OCI-LY3 (cell line): ENCODE data around the gene RPRD1A.
"Not testable (repeated sequence)": the region's sequence is repeated elsewhere in the genome, so short reads cannot be mapped to it uniquely, and the experiment has no call there.

Source experiments
- H2AFZ ChIP-seq: fragments of 200-600, 300-600 bp; shearing (Covaris generic); 2 replicates; pipeline ENCODE4 v1.6.0; 2014; ENCODE audit warnings: antibody characterized with exemption, low read depth, low read length
- H3K27ac ChIP-seq: fragments of 200-600, 300-600 bp; sonication (generic); 2 replicates; pipeline ENCODE4 v1.5.1; 2014; ENCODE audit warnings: mild to moderate bottlenecking, low read length, moderate library complexity, mixed read lengths
- H3K27me3 ChIP-seq: fragments of 200-600, 300-600 bp; sonication (generic); 2 replicates; pipeline ENCODE4 v1.6.1; 2014; ENCODE audit warnings: low read depth, low read length, mixed read lengths
- H3K36me3 ChIP-seq: fragments of 200-600, 300-600 bp; sonication (generic); replicated peaks from 2 replicates; pipeline ENCODE3; 2014; ENCODE audit warnings: low read depth, low read length, mixed read lengths
- H3K4me1 ChIP-seq: fragments of 300-600, 200-600 bp; sonication (generic); 2 replicates; pipeline ENCODE4 v1.6.1; 2014; ENCODE audit warnings: low read length, mixed read lengths
- H3K4me2 ChIP-seq: fragments of 200-600, 300-600 bp; sonication (generic); 2 replicates; pipeline ENCODE4 v1.6.1; 2014; ENCODE audit warnings: low read length, mixed read lengths
- H3K4me3 ChIP-seq: fragments of 300-600, 200-600 bp; sonication (generic); 2 replicates; pipeline ENCODE4 v1.5.1; 2014; ENCODE audit warnings: antibody characterized with exemption, mild to moderate bottlenecking, low read length, moderate library complexity
- H3K79me2 ChIP-seq: fragments of 300-600, 200-600 bp; shearing (Covaris generic); 2 replicates; pipeline ENCODE4 v1.6.1; 2014; ENCODE audit warnings: mild to moderate bottlenecking, low read length, mixed read lengths
- H3K9ac ChIP-seq: fragments of 300-600, 200-600 bp; shearing (Covaris generic); 2 replicates; pipeline ENCODE4 v1.6.0; 2014; ENCODE audit warnings: mild to moderate bottlenecking, low read length, moderate library complexity
- H3K9me3 ChIP-seq: fragments of 200-600, 300-600 bp; shearing (Covaris generic); 2 replicates; pipeline ENCODE4 v1.6.1; 2014; ENCODE audit warnings: low read length, mixed read lengths; ENCODE audit not compliant: insufficient read depth
- H4K20me1 ChIP-seq: fragments of 200-600, 300-600 bp; sonication (generic); 2 replicates; pipeline ENCODE4 v1.6.1; 2016; ENCODE audit warnings: low read length, mixed read lengths; ENCODE audit not compliant: insufficient read depth
- EZH2phosphoT487 ChIP-seq: fragments of 200-600 bp; shearing (Covaris generic); IDR thresholded peaks from 2 replicates; pipeline ENCODE4 v1.6.1; 2018; ENCODE audit warnings: antibody characterized with exemption, mixed run types, low read depth
- TF ChIP-seq, protein P1 (sequence below): fragments of 200-600, 300-600 bp; sonication (generic); IDR thresholded peaks from 2 replicates; pipeline ENCODE4 v1.5.1; 2014; ENCODE audit warnings: antibody characterized with exemption, low read length, low read depth

Gene RPRD1A

GRCh38 chr18:36031903-36032302, 35.5 kb downstream of the RPRD1A start:
- H3K27me3 ChIP-seq, result no peaks in the 10 kb centered on the region
- no peak for TF ChIP-seq EZH2phosphoT487
- TF ChIP-seq, protein P1, sequence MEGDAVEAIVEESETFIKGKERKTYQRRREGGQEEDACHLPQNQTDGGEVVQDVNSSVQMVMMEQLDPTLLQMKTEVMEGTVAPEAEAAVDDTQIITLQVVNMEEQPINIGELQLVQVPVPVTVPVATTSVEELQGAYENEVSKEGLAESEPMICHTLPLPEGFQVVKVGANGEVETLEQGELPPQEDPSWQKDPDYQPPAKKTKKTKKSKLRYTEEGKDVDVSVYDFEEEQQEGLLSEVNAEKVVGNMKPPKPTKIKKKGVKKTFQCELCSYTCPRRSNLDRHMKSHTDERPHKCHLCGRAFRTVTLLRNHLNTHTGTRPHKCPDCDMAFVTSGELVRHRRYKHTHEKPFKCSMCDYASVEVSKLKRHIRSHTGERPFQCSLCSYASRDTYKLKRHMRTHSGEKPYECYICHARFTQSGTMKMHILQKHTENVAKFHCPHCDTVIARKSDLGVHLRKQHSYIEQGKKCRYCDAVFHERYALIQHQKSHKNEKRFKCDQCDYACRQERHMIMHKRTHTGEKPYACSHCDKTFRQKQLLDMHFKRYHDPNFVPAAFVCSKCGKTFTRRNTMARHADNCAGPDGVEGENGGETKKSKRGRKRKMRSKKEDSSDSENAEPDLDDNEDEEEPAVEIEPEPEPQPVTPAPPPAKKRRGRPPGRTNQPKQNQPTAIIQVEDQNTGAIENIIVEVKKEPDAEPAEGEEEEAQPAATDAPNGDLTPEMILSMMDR, result no peak
- peaks cover 46% of the 10 kb centered on the region for H4K20me1 ChIP-seq
- no peaks in the 10 kb centered on the region for H3K9me3 ChIP-seq
- peaks cover 32% of the 10 kb centered on the region for H3K4me1 ChIP-seq
- peaks cover 4% of the 10 kb centered on the region for H3K36me3 ChIP-seq
- H3K4me2 ChIP-seq, result peak overlapping the region; percentile 42
- no peak overlapping the region for H2AFZ ChIP-seq
- H3K79me2 ChIP-seq, result peaks cover 26% of the 10 kb centered on the region
- no peak overlapping the region for H3K9ac ChIP-seq
- no peak overlapping the region for H3K4me3 ChIP-seq
- no peak overlapping the region for H3K27ac ChIP-seq

DNA sequence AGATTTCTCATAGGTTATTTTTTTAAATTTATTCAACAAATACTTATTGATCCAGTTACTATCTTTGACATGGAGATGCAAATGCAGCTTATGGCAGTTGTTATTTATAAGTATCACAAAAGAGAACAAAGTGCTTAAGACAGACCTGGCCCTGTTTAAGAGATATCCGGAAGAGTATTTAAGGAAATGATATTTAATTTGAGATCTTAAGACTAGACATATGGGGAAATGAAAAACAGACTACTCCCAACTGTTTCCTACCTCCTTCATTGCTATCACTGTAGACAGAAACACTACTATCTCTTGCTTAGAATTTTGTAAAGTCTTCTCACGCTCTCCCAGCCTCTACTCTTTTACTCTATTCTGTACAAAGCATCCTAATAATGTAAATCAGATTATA, 36.0 kb downstream of the RPRD1A start:
- H3K27ac ChIP-seq, result no peak overlapping the region
- no peak overlapping the region for H3K9ac ChIP-seq
- peaks cover 21% of the 10 kb centered on the region for H3K79me2 ChIP-seq
- peaks cover 5% of the 10 kb centered on the region for H3K36me3 ChIP-seq
- H3K4me3 ChIP-seq, result no peak overlapping the region
- no peaks in the 10 kb centered on the region for H3K27me3 ChIP-seq
- no peaks in the 10 kb centered on the region for H3K9me3 ChIP-seq
- TF ChIP-seq EZH2phosphoT487, result no peak
- TF ChIP-seq, protein P1, result no peak
- H3K4me2 ChIP-seq, result peak overlapping the region; percentile 42
- H3K4me1 ChIP-seq, result peaks cover 32% of the 10 kb centered on the region
- H4K20me1 ChIP-seq, result peaks cover 46% of the 10 kb centered on the region
- no peak overlapping the region for H2AFZ ChIP-seq

DNA sequence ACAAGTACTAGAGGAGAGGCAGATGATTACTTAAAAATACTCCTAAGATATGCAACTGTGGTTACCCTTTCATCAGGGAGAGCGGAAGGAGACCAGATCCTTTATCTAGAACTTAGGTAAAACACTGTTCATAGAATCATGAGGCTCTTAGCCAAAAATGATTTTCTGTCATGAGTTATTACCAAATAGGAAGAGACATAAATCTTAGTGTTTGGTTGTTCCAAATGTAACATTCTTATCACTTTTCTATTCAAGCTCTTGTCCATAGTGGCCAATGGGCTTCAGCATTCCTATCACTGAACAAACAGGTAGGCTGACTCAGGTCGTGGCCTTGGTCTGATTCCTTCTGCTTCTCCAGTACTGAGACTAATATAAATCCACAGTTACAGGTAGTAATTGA, 38.5 kb downstream of the RPRD1A start:
- no peaks in the 10 kb centered on the region for H3K9me3 ChIP-seq
- H3K36me3 ChIP-seq, result peaks cover 17% of the 10 kb centered on the region
- no peak overlapping the region for H3K27ac ChIP-seq
- H3K79me2 ChIP-seq, result peaks cover 5% of the 10 kb centered on the region; the same call in 1 of the 2 replicates
- no peak overlapping the region for H3K9ac ChIP-seq
- H4K20me1 ChIP-seq, result peaks cover 31% of the 10 kb centered on the region
- H3K4me3 ChIP-seq, result no peak overlapping the region
- TF ChIP-seq EZH2phosphoT487, result no peak
- no peaks in the 10 kb centered on the region for H3K27me3 ChIP-seq
- peaks cover 28% of the 10 kb centered on the region for H3K4me1 ChIP-seq
- H3K4me2 ChIP-seq, result no peak overlapping the region
- H2AFZ ChIP-seq, result no peak overlapping the region

- TF ChIP-seq, protein P1, result no peak
- TF ChIP-seq EZH2phosphoT487, result no peak
- Histone ChIP-seq H3K4me2 (no peak overlapping the region), H3K9ac (no peak overlapping the region), H3K27ac (no peak overlapping the region), H2AFZ (no peak overlapping the region), H3K27me3 (no peaks in the 10 kb centered on the region), H3K9me3 (no peaks in the 10 kb centered on the region), H3K79me2 (no peaks in the 10 kb centered on the region), H3K4me3 (no peak overlapping the region), H4K20me1 (peaks cover 8% of the 10 kb centered on the region; the same call in 1 of the 2 replicates), H3K4me1 (no peaks in the 10 kb centered on the region), H3K36me3 (peaks cover 21% of the 10 kb centered on the region)
Measured at GRCh38 chr18:36025025-36025424, 42.3 kb downstream of the RPRD1A start.

- not testable (repeated sequence) for H3K9ac ChIP-seq, H4K20me1 ChIP-seq, H3K9me3 ChIP-seq, H3K4me2 ChIP-seq, H3K27me3 ChIP-seq, H2AFZ ChIP-seq, H3K4me3 ChIP-seq, H3K4me1 ChIP-seq, H3K27ac ChIP-seq, H3K79me2 ChIP-seq
- H3K36me3 ChIP-seq, result peaks cover 21% of the 10 kb centered on the region
Measured at GRCh38 chr18:36024241-36024640, 43.1 kb downstream of the RPRD1A start.
